HEK293 (cell line): Measurements from ENCODE around the gene NHEJ1.

Experiments
- HOXA7 ChIP-seq: sonication (generic); formaldehyde crosslinking; IDR thresholded peaks from 2 replicates; pipeline ENCODE4 v1.8.1; 2022; ENCODE audit warnings: missing genetic modification reagents, borderline replicate concordance
- HOXD13 ChIP-seq: sonication (generic); formaldehyde crosslinking; IDR thresholded peaks from 2 replicates; pipeline ENCODE4 v1.8.0; 2022; ENCODE audit warnings: missing genetic modification reagents, borderline replicate concordance
- KLF10 ChIP-seq: fragments of 450-650 bp; IDR thresholded peaks from 2 replicates; pipeline ENCODE4 v1.5.1; 2018; ENCODE audit warnings: missing biosample characterization, mild to moderate bottlenecking, missing genetic modification characterization
- KLF8 ChIP-seq: fragments of 450-650 bp; formaldehyde crosslinking; IDR thresholded peaks from 2 replicates; pipeline ENCODE4 v1.5.1; 2016; ENCODE audit warnings: missing biosample characterization, missing genetic modification characterization
- MYNN ChIP-seq: fragments of 450-650 bp; formaldehyde crosslinking; IDR thresholded peaks from 2 replicates; pipeline ENCODE4 v1.5.1; 2016; ENCODE audit warnings: missing biosample characterization, missing genetic modification characterization, borderline replicate concordance
- YY1 ChIP-seq: fragments of 450-650 bp; formaldehyde crosslinking; IDR thresholded peaks from 2 replicates; pipeline ENCODE4 v1.5.1; 2018; ENCODE audit warnings: missing biosample characterization, missing genetic modification characterization
- ZFP69B ChIP-seq: fragments of 450-650 bp; formaldehyde crosslinking; IDR thresholded peaks from 2 replicates; pipeline ENCODE4 v1.5.1; 2016; ENCODE audit warnings: missing biosample characterization, missing genetic modification characterization
- ZNF211 ChIP-seq: fragments of 450-650 bp; formaldehyde crosslinking; IDR thresholded peaks from 2 replicates; pipeline ENCODE4 v1.5.1; 2016; ENCODE audit warnings: low read depth, missing biosample characterization, missing genetic modification characterization
- ZNF24 ChIP-seq: fragments of 450-650 bp; formaldehyde crosslinking; IDR thresholded peaks from 2 replicates; pipeline ENCODE4 v1.5.1; 2016; ENCODE audit warnings: missing biosample characterization, missing genetic modification characterization
- ZNF274 ChIP-seq, 2 experiments: fragments of 200-500 bp in 1 of 2; fragments of 450-650 bp in 1 of 2; sonication (Bioruptor generic) in 1 of 2; formaldehyde crosslinking in 1 of 2; IDR thresholded peaks; 2 replicates each; pipeline versions ENCODE4 v1.5.1 to v1.6.1; 2014 to 2016; ENCODE audit warnings: borderline replicate concordance in 1 of 2, inconsistent platforms in 1 of 2, low read length in 1 of 2, missing biosample characterization in 1 of 2, missing genetic modification characterization in 1 of 2
- ZNF433 ChIP-seq: fragments of 450-650 bp; formaldehyde crosslinking; IDR thresholded peaks from 2 replicates; pipeline ENCODE4 v1.5.1; 2016; ENCODE audit warnings: missing biosample characterization, missing genetic modification characterization, low read depth
- ZSCAN30 ChIP-seq: fragments of 450-650 bp; IDR thresholded peaks from 2 replicates; pipeline ENCODE4 v1.5.1; 2018; ENCODE audit warnings: missing biosample characterization, mild to moderate bottlenecking, missing genetic modification characterization, moderate library complexity
- TF ChIP-seq, protein P1 (sequence below): fragments of 450-650 bp; formaldehyde crosslinking; IDR thresholded peaks from 2 replicates; pipeline ENCODE4 v1.5.1; 2016; ENCODE audit warnings: missing biosample characterization, missing genetic modification characterization
- TF ChIP-seq, protein P2 (sequence below): fragments of 450-650 bp; IDR thresholded peaks from 2 replicates; pipeline ENCODE4 v1.5.1; 2018; ENCODE audit warnings: missing biosample characterization, mild to moderate bottlenecking, missing genetic modification characterization

DNA sequence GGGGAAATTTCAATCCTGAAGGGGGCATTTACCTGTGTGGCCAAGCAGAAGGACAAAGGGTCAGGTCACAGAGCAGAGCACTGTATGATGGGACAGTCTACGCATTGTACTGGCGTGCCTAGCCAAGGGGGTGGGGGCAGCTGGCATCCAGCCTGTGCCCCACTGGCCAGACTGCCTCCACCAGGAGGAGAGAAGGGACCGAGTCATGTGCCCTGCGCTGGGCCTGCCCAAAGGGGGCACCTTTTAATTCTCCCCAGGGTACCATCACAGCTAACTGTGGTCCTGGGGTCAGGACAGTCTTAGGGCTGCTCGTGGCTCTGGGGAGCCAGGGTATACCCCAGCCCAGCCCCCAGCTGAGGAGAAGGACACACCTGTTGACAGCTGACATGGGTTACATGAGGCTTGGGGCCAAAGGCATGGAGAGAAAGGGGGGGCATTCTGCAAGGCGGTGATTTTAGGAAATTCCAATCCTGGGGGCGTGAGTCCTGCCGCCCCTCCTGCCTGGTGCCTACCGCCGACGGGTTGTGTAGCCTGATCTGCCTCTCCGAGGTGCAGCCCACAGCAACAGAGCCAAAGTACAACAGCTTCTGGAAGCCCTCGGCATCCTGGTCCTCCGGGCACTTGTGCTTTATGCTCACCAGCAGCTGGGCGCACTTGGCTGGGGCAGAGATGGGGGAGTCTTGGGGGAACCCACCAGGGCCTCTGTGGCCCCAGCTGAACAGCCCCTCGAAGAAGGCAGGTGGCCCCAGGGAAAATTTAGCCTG lies 130.3 kb downstream of the NHEJ1 start:
- TF ChIP-seq YY1 (tag by site-specific recombination), result no peak
- no peak for TF ChIP-seq ZNF24
- TF ChIP-seq ZSCAN30 (tag by site-specific recombination), result no peak
- TF ChIP-seq KLF8 (tag by site-specific recombination), result no peak
- TF ChIP-seq ZNF211, result no peak
- no peak for TF ChIP-seq MYNN
- no peak for TF ChIP-seq KLF10 (tag by site-specific recombination)
- TF ChIP-seq, protein P1, sequence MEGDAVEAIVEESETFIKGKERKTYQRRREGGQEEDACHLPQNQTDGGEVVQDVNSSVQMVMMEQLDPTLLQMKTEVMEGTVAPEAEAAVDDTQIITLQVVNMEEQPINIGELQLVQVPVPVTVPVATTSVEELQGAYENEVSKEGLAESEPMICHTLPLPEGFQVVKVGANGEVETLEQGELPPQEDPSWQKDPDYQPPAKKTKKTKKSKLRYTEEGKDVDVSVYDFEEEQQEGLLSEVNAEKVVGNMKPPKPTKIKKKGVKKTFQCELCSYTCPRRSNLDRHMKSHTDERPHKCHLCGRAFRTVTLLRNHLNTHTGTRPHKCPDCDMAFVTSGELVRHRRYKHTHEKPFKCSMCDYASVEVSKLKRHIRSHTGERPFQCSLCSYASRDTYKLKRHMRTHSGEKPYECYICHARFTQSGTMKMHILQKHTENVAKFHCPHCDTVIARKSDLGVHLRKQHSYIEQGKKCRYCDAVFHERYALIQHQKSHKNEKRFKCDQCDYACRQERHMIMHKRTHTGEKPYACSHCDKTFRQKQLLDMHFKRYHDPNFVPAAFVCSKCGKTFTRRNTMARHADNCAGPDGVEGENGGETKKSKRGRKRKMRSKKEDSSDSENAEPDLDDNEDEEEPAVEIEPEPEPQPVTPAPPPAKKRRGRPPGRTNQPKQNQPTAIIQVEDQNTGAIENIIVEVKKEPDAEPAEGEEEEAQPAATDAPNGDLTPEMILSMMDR (tag by site-specific recombination), result no peak
- TF ChIP-seq HOXA7 (CRISPR knock-in tag), result no peak
- no peak for TF ChIP-seq ZNF433
- TF ChIP-seq ZNF274 (IDR thresholded peaks at IDR 0.05; ENCODE audit: low read length), result no peak
- no peak for TF ChIP-seq ZNF274 (tag by site-specific recombination; IDR thresholded peaks at IDR 0.05; ENCODE audit: borderline replicate concordance)
- TF ChIP-seq, protein P2, sequence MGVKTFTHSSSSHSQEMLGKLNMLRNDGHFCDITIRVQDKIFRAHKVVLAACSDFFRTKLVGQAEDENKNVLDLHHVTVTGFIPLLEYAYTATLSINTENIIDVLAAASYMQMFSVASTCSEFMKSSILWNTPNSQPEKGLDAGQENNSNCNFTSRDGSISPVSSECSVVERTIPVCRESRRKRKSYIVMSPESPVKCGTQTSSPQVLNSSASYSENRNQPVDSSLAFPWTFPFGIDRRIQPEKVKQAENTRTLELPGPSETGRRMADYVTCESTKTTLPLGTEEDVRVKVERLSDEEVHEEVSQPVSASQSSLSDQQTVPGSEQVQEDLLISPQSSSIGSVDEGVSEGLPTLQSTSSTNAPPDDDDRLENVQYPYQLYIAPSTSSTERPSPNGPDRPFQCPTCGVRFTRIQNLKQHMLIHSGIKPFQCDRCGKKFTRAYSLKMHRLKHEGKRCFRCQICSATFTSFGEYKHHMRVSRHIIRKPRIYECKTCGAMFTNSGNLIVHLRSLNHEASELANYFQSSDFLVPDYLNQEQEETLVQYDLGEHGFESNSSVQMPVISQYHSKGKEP, result no peak
- no peak for TF ChIP-seq HOXD13
- no peak for TF ChIP-seq ZFP69B (tag by site-specific recombination)
